SW480 (cell line): Measurements from ENCODE around the gene ZNF292.
"Not testable (repeated sequence)": the region's sequence is repeated elsewhere in the genome, so short reads cannot be mapped to it uniquely, and the experiment has no call there.

Experiments
- DNase-seq: peaks from one replicate; pipeline ENCODE4 v3.0.0-alpha.2; 2016; ENCODE audit warnings: low spot score

Gene ZNF292

DNA sequence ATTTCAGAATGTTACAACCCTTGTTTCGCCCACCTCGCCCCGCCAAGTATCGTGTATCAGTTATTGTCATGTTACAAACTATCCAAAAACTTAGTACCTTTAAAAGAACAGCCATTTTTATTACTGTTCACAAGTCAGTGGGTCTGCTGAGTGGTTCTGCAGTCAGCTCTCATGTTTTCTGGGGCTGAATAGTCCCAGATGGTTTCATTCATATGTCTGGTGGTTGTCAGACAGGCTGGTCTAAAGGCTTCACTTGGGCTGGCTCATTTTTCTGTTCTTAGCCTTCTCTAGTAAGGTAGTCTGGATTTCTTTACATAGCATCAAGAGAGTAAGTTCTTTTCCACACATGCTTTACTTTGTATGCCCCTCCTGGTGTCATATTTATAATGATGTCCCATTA, 8.6 kb downstream of the ZNF292 start:
- DNase-seq, result no peak

DNA sequence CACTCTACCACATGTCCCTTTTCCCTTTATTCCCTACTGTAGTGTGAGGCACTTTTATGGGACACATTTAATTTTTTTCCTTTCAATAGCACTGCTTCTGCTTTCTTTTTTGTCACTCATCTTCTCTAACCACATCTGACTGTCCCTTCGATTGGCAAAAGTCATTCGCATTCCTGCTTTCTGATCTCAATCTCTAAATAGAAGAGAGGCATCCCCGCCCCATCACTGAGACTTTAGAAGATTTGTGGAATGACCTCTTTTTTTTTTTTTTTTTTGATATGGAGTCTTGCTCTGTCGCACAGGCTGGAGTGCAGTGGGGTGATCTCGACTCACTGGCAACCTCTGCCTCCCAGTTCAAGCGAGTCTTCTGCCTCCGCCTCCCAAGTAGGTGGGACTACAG, 9.1 kb downstream of the ZNF292 start:
- DNase-seq, result no peak

DNA sequence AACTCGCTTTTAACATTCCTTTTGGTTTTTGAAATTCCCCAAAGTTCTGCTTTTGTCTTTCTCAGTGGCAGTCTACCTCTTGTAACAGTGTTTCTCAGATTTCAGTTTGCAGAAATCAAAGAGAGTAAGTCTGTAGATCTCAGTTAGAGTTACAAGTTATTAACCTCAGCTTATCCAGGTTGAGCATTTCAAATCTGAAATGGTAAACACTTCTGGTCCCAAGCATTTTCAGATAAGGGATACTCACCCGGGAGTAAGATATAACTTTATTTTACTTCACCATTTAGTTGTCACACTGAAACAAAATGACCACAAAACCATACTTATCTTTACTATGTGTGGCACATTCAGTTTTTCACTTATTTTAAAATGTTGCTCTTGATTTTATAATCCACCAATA, 9.8 kb downstream of the ZNF292 start:
- no peak for DNase-seq

DNA sequence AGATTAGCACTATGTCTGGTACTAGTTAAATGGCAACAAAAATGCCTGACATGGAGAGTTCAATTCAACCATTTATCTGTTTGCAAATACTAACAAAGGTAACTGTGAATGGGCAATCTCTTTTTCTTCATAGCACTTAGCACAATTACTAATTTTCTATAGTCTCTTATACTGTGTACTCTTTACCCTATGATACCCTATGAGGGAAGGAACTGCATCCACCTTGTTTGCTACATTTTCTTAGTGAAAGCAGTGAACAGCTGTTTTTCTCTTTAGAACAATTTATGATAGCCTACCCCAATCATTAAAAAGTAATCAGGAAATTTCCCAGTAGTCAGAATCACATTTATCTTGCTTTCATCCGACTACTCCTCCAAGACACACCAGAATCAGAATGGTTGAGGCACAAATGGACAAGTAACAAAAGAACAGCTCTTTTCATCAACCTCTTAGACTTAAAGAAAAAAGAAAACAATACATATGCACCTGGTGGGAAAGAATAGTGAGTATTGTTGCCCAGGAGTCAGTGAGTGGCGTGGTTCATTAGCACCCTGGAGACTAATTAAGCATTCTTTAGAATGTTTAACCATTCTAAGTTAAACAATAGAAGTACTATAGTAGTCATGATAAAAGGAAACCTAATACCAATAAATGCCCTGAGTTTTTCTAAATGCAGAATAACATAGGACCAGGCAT, 16.7 kb downstream of the ZNF292 start:
- no peak for DNase-seq

DNA sequence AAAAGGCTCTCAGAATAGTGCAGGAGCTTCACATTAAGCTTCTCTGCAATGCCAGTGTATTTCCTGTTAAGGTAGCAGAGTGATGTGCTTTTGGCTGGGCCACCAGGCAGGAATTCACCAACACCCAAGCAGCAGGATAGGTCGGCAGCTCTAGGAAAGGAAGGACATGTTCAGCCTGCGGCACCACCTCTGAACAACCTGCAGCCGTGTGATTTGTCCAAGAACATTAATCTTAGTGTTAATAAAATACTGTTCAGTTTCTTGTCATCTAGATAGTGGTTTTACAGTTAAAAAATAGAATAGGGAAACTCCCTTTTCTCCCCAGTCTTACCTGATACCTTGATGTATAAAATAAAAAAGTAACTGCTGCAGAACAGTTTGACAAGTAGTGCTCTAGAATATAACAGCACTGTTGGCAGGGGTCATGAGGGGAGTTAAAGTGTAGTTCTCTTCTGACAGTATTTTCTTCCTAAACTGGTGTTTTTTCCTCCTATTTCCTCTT, 18.8 kb downstream of the ZNF292 start:
- DNase-seq, result no peak

DNA sequence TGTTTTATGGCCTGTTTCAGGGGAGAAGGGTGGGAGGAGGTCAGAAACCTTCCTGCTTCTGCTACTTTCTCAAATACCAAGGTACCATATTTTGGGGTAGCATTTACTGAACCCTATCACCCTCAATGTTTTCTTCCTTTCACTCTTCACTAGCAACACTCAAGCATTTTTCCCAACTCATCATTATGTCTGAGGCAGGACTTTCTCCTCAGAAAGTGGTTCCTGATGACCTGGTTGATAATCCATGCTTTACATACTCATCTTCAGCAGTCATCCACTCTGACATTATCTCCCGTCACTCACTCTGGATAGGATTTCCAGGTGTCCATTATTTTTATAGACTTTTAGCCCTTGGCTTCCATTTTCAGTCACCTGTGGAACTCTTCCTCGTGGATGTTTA, 21.1 kb downstream of the ZNF292 start:
- no peak for DNase-seq

DNA sequence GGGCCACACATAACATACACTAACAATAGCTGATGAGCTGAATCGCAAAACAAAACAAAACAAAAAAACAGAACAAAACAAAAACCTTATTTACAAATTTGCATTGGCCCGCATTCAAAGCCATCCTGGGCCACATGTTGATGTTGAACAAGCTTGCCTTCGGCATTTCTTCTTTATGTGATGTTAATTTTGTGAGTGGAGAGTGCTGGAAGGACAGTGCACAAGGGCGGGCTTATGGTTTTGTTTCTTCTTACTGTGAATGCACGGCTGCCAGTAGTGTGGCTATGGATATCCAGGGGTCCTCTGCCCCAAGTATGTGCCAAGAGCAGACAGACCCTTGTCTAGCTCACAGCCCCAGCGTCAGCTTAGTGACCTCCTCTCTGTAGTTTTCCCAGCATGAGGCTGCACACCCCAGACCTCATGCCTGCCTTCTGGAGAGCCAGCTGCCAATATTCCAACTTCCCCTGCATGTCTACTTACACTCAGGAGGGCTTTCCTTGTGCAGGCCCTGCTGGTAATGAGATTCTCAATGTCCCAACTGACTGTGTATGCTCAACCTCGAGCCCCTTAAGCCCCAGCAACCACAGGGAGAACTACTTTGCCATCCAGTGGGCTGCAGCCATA, 24.9 kb downstream of the ZNF292 start:
- no peak for DNase-seq

DNA sequence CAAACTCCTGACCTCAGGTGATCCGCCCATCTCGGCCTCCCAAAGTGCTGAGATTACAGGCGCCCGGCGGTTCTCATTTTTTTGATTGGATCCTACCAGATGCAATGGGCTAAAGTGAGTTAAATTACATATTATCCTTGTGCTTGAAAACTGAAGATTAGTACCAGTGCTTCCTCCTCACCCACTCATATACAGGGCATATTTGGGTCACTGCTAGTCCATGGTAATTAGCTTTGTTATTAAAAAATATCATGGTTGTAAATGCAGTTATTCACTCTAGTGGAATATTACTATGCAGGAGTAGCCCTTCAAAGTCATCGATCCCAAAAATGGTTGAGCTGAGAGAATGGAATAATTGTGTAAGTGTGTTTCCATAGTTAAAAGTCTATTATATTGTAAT, 26.5 kb downstream of the ZNF292 start:
- DNase-seq, result no peak

DNA sequence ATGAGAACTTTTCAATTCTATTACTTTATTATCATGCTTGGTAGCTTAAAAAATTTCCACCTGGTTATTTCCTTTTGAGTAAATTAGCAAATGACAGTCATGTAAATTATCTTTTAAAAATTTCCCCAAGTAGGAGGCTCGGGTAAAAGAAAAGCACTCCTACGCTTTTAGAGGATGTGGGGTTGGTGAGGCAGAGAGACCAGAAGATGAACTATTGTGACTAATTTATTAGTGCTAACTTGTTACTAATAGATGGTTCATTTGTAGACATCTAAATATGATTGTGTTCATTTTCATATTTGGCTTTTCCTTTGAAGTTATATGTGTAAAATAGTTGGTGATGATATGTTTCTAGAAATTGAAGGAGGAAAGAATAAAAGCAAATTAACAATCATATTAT, 27.0 kb downstream of the ZNF292 start:
- DNase-seq, result no peak

DNA sequence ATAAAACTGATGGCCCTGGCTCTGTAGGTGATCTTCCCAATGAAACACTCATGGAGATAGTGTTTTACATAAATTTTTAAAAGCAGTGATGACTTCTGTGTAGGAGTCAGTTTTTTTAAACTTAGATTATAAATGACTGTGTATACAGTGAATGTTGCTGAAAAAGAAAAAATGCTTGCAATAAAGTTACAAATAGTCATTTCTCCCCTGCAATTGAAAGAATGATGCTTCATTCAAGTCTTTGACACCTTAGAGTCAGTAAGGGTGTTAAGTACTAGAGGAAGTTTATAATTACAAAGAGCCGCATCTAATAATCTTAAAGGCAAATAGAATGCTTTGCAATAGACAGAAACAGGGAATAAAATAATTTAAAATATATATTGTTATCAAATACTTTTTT, 27.6 kb downstream of the ZNF292 start:
- DNase-seq, result no peak

DNA sequence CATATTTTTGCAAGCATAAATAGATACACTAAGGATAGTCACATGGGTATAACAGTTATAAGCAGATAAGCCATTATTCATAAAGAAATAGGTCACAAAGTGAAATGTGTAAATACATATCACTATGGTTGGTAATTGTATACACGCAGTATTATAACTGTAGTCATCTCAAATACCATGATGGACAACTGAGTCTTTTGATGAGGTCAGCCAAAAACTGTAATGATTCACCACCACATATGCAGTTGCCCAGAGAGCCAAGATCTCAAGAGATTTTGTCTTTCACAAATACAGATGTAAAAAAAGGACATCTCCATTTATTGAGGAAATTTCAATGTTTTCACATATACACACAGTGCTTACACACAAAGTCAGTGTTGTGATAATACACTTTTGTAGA, 28.3 kb downstream of the ZNF292 start:
- DNase-seq, result no peak

DNA sequence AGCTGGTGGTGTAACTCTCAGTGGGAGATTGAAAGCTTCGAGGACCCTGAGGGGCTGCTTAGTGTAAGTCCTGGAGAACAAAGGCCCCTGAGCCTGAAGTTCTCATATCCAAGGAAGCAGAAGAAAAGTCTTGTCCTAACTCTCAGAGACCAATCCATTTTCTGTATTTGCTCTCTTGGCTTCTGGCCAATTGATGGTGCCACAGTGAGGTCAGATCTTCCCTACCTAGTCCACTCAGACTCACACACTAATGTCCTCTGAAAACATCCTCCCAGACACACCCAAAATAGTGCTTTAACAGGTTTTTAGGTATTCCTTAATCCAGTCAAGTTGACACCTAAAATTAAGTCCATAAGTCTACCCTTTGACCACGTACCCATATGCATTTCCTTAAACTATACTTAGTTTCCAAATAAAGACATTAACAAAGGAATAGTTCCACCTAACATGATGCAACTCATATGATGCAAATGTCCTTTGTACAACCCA, 29.4 kb downstream of the ZNF292 start:
- DNase-seq, result no peak

DNA sequence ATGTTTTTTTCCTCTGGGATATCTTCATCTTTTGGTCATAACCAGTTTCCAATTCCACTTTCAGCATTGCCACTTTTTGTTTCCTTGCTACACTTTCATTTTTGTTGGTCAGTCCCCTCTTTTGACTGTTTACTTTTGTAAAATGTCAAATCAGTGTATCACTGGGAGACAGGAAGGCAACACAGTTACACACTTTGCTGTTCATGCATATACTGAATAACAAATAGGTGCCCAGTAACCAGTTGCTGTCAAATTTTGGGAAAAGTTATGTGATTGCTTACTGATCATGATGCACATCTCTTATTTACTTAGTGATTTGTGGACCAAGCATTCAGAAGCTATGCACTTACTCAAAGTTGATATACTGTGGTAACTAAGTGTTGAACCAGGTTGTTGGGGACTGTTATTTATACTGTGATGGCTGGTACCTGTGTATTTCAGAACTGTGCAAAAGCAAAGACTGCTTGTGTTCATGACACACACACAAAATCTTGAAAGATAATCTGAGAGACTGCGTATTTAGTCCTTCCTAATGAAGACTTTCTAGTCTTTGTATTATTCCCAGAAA, 41.0 kb downstream of the ZNF292 start:
- no peak for DNase-seq

DNA sequence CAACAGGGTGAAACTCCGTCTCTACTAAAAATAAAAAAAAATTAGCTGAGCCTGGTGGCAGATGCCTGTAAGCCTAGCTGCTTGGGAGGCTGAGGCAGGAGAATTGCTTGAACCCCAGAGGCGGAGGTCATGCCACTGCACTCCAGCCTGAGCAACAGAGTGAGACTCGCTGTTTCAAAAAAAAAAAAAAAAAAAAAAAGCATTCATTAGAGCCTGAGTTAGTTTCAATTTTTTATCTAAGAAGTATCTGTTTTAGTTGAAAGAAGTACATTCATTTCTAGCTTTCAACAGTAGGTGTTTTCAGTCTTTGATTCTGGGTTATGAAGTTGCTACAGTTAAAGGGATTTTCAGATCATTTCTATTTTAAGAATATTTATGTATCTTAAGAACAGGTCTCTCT, 42.2 kb downstream of the ZNF292 start:
- no peak for DNase-seq

DNA sequence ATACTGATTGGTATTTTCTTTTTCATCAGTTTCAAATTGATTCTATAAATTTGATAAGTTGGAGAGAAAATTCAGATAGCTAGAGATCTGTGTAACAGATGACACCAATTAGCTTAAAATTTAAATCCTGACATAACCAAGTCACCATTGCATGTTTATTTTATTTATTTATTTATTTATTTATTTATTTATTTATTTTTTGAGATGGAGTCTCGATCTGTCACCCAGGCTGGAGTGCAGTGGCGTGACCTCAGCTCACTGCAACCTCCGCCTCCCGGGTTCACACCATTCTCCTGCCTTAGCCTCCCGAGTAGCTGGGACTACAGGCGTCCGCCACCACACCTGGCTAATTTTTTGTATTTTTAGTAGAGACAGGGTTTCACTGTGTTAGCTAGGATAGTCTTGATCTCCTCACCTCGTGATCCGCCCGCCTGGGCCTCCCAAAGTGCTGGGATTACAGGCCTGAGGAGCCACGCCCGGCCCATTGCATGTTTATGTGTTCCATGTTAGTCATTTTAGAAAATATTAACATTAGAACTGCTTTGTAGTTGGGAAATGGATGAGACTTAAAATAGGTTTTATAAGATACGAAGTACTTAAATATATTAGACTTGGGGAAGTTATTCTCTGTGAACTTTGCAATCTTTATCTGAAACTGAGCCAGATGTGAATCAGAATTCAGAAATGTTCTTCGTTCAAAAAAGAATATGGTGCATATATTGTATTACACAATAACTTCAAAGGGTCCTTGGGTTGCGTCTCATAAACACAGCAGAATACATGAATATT, 42.9 kb downstream of the ZNF292 start:
- not testable (repeated sequence) for DNase-seq

DNA sequence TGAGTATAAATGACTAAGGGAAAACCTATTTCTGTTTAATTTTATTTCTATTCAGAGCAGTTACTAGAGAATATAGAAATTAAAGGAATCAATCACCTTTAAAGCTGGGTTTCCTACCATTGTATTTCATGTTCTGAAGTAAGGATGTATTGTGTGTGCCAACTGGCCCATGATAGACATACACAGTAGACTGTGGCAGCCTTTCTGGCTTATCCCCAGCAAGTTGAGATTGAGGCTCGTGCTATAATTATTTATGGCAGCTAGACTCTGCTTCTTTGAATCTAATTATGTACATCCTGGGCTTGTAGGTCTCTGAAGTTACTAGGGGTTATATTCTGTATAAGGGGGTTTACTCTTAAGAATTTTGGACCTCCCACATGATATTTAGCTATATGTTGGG, 44.4 kb downstream of the ZNF292 start:
- no peak for DNase-seq

DNA sequence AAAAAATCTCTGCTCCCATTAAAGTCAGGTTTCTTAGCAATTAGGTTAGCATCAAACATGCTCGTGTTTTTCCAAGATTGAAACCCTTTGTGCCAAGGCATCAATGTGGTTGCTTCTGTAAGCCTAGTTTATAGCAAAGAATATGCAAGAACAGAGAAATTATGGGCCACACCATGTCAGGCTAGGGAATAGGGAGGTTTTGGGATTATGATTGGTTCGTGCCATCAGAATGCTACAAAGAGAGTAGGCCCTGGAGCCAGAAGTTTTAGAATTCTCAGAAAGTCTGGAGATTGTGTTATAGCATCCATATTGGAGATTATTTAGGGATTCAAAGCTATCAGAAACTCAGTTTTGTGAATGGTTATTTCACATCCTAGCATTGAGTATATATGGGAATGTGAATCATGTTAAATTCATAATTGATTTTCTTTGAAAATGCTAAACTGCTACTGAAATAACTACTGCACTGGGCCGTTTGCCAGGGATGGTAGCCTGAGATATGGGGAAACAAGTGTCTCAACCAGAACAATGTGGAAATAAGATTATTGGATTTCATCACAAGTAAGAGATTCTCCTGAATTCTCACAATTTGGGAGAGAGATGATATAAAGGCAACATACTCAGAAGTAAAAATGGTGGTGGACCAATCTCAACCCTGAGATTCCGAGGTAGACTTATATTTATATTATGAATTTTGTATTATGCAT, 45.3 kb downstream of the ZNF292 start:
- DNase-seq, result no peak

DNA sequence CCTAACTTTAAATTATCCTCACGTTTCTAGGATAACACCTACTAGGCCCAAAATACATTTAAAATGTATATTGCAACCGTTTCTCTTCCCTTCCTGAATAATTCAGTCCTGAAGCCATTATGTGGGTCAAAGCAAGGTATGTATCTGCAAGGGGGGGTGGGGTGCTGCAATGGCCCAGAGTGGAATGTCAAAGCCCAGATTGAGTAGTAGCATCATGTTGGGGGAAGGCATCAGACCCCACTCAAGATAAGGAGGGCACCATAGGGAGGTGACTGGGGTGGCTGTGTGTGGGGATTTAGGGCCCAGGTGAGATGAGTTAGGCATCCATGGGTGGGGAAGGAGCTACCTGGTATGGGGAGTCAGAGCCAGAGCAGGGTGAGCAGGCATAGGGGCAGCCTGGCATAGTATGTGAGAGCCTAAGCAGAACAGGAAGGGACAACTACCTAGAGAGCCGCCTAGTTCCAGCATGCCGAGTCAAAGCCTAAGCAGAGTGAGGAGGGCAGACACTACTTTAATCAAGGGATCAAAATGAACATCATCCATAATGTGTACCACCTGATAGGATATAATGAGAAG, 48.2 kb downstream of the ZNF292 start:
- DNase-seq, result no peak

DNA sequence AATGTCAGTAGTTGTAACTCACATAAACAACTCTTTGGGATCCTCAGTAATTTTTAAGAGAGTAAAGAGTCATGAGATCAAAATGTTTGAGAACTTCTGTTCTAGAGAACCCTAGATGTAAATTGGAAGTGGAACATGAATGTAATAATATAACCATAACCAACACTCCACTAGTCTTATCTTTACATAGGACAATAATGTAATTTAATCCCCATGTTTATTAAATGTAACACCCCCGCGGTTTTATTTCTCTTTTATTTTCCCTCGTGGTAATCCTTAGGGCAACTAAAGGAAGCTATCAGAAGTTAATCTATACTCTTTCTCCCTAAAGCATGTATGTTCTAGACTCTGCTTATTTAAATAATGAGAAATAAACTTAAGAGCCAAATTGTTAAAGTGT, 54.4 kb downstream of the ZNF292 start:
- DNase-seq, result no peak

DNA sequence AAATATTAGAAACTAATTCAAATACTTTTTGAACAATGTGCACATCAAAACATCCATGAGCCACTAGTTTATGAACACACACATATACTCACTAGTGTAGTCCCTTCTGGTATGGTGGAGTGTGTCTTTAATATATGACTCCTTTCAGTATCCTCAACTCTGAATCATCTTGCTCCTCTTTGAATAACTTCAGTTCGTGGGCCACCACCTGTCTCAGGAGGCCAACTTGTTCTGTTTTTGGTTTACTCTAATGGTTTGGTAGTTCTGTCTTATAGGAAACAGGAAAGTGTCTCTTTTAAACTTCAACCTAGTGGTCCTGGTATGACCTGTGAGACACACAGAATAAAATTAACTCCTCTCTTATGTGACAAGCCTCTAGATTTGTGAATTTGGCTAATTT, 55.6 kb downstream of the ZNF292 start:
- no peak for DNase-seq

DNA sequence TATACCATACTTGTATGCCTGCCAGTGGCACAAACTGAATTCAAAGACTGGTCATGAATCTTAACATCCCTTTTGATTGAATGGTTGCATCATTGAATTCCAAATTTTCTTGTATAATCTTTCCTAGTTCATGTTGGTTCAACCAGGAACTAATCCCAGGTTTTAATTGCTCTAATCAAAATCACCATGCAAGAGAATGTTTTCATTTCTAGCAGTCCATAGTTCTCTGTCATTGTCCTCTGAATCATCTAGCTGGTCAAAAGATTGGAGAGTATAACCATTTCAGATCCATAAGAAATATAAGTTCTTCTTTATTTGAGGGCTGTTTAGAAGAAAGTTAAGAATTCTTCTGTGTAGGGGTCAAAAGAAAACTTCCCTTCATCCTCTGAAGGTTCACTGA, 57.2 kb downstream of the ZNF292 start:
- DNase-seq, result no peak

DNA sequence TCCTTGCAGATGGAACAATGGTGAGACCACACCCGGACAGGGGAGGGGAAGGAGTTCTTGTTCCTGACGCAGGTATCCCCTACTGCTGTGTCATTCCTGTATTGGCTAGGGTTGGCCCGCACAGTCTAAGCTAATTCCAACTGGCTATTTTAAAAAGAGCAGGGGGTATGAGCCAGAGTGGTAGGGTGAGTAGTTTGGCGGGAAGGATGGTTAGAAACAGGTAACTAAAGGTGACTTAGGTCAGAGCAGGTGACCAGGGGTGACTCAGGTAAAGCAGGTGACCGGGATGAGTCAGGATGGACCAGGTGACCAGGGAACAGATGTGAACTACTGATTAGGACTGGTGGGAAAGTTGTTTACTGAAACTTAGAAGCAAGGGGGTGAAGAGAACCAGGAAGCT, 58.0 kb downstream of the ZNF292 start:
- peak; percentile 76 for DNase-seq
